Loucy (cell line): Measurements from ENCODE around the gene RGL4.

Experiments used
- H2AFZ ChIP-seq: fragments of 200-600 bp; sonication (generic); 2 replicates; pipeline ENCODE4 v1.6.0; 2016; ENCODE audit warnings: antibody characterized with exemption, mild to moderate bottlenecking, low read length, moderate library complexity
- H3F3A ChIP-seq: fragments of 200-600 bp; 2 replicates; pipeline ENCODE4 v1.6.0; 2016; ENCODE audit warnings: antibody characterized with exemption, low read depth, mild to moderate bottlenecking
- H3K27me3 ChIP-seq: fragments of 200-600 bp; sonication (generic); 2 replicates; pipeline ENCODE4 v1.6.1; 2014; ENCODE audit warnings: low read length, mild to moderate bottlenecking; ENCODE audit not compliant: insufficient read depth, poor library complexity, severe bottlenecking
- H3K36me3 ChIP-seq: fragments of 200-600 bp; sonication (generic); 2 replicates; pipeline ENCODE4 v1.6.1; 2016; ENCODE audit warnings: low read length; ENCODE audit not compliant: insufficient read depth
- H3K4me1 ChIP-seq: fragments of 200-600 bp; sonication (generic); 2 replicates; pipeline ENCODE4 v1.5.1; 2014; ENCODE audit warnings: low read length, mild to moderate bottlenecking; ENCODE audit not compliant: insufficient read depth, poor library complexity, severe bottlenecking
- H3K4me2 ChIP-seq: fragments of 200-600 bp; sonication (generic); 2 replicates; pipeline ENCODE4 v1.6.0; 2014; ENCODE audit warnings: antibody characterized with exemption, low read length, low read depth, mild to moderate bottlenecking; ENCODE audit not compliant: poor library complexity, severe bottlenecking
- H3K4me3 ChIP-seq: fragments of 200-600 bp; sonication (generic); 2 replicates; pipeline ENCODE4 v1.5.1; 2014; ENCODE audit warnings: low read length, mild to moderate bottlenecking, mixed read lengths; ENCODE audit not compliant: poor library complexity, severe bottlenecking
- H3K79me2 ChIP-seq: fragments of 200-600 bp; sonication (generic); 2 replicates; pipeline ENCODE4 v1.6.1; 2014; ENCODE audit warnings: low read length; ENCODE audit not compliant: insufficient read depth
- H3K9ac ChIP-seq: fragments of 200-600 bp; sonication (generic); 2 replicates; pipeline ENCODE4 v1.6.0; 2014; ENCODE audit warnings: mild to moderate bottlenecking, low read depth, low read length, moderate library complexity; ENCODE audit not compliant: poor library complexity, severe bottlenecking
- H3K9me2 ChIP-seq: fragments of 200-600 bp; sonication (generic); replicated peaks from 2 replicates; pipeline ENCODE4 v1.6.1; 2016; ENCODE audit warnings: low read depth, low read length, mixed read lengths
- H3K9me3 ChIP-seq: fragments of 200-600 bp; sonication (generic); 2 replicates; pipeline ENCODE4 v1.6.1; 2014; ENCODE audit warnings: mild to moderate bottlenecking, antibody characterized with exemption, low read length, low read depth; ENCODE audit not compliant: insufficient read depth
- H4K20me1 ChIP-seq: fragments of 200-600 bp; sonication (generic); 2 replicates; pipeline ENCODE4 v1.6.0; 2014; ENCODE audit warnings: antibody characterized with exemption, low read length, mild to moderate bottlenecking; ENCODE audit not compliant: insufficient read depth, poor library complexity, severe bottlenecking
- CTCF ChIP-seq: fragments of 200-600 bp; sonication (generic); conservative IDR thresholded peaks from 2 replicates; pipeline ENCODE4 v1.5.1; 2014; ENCODE audit warnings: mild to moderate bottlenecking, antibody characterized with exemption, low read length
- EZH2phosphoT487 ChIP-seq: fragments of 200-600 bp; IDR thresholded peaks from 2 replicates; pipeline ENCODE4 v1.6.1; 2018; ENCODE audit warnings: antibody characterized with exemption, mild to moderate bottlenecking, moderate library complexity, borderline replicate concordance

Gene RGL4

GRCh38 chr22:23696326-23696851 is 5.6 kb downstream of the RGL4 start:
- peak overlapping the region; percentile 7; the same call in 1 of the 2 replicates for H2AFZ ChIP-seq
- H3K36me3 ChIP-seq, result peaks cover 67% of the 10 kb centered on the region; the same call in 1 of the 2 replicates
- no peaks in the 10 kb centered on the region for H3K9me3 ChIP-seq
- H3K4me2 ChIP-seq, result peak overlapping the region; percentile 85
- peak overlapping the region; percentile 89 for H3K9ac ChIP-seq
- H3K27me3 ChIP-seq, result no peaks in the 10 kb centered on the region
- peaks cover 38% of the 10 kb centered on the region for H3K4me1 ChIP-seq
- no peak for TF ChIP-seq CTCF
- TF ChIP-seq EZH2phosphoT487, result no peak
- no peaks in the 10 kb centered on the region for H3F3A ChIP-seq
- H3K4me3 ChIP-seq, result peak overlapping the region; percentile 70
- no peaks in the 10 kb centered on the region for H3K9me2 ChIP-seq
- H3K79me2 ChIP-seq, result peaks cover 56% of the 10 kb centered on the region
- H4K20me1 ChIP-seq, result no peaks in the 10 kb centered on the region

- H3K27me3 ChIP-seq, result no peaks in the 10 kb centered on the region
- peaks cover 45% of the 10 kb centered on the region for H3K4me1 ChIP-seq
- no peaks in the 10 kb centered on the region for H4K20me1 ChIP-seq
- peak overlapping the region; percentile 70 for H3K4me3 ChIP-seq
- no peak overlapping the region for H2AFZ ChIP-seq
- H3F3A ChIP-seq, result no peaks in the 10 kb centered on the region
- peaks cover 65% of the 10 kb centered on the region for H3K79me2 ChIP-seq
- H3K4me2 ChIP-seq, result peak overlapping the region; percentile 85
- peaks cover 70% of the 10 kb centered on the region; the same call in 1 of the 2 replicates for H3K36me3 ChIP-seq
- no peaks in the 10 kb centered on the region for H3K9me2 ChIP-seq
- TF ChIP-seq CTCF, result no peak
- TF ChIP-seq EZH2phosphoT487, result no peak
- H3K9me3 ChIP-seq, result no peaks in the 10 kb centered on the region
- peak overlapping the region; percentile 89 for H3K9ac ChIP-seq
These were observed 6.5 kb downstream of the RGL4 start for GRCh38 chr22:23697031-23697970.

GRCh38 chr22:23698094-23698493 is 7.3 kb downstream of the RGL4 start:
- Histone ChIP-seq H4K20me1 (no peaks in the 10 kb centered on the region), H3K4me1 (peaks cover 47% of the 10 kb centered on the region), H3K9ac (peak overlapping the region; percentile 89), H3K36me3 (peaks cover 63% of the 10 kb centered on the region; the same call in 1 of the 2 replicates), H3K4me2 (peak overlapping the region; percentile 85), H3K4me3 (peak overlapping the region; percentile 70), H3K9me2 (no peaks in the 10 kb centered on the region), H3K79me2 (peaks cover 73% of the 10 kb centered on the region), H3K9me3 (no peaks in the 10 kb centered on the region), H3F3A (no peaks in the 10 kb centered on the region), H3K27me3 (no peaks in the 10 kb centered on the region), H2AFZ (no peak overlapping the region)
- no peak for TF ChIP-seq CTCF
- TF ChIP-seq EZH2phosphoT487, result no peak
